ENCODE data around the gene PSG5.
"Not testable (repeated sequence)": the region's sequence is repeated elsewhere in the genome, so short reads cannot be mapped to it uniquely, and the experiment has no call there.

PSG5 gene

GRCh38 chr19:43201891-43202290, 15.6 kb upstream of the PSG5 start:
- H3K36me3 ChIP-seq, H4K20me1 ChIP-seq, H3K27ac ChIP-seq, H3K9me3 ChIP-seq, H3K4me1 ChIP-seq, H3K9ac ChIP-seq, H3K27me3 ChIP-seq, H3K4me2 ChIP-seq, H3K4me3 ChIP-seq: not testable (repeated sequence)

GRCh38 chr19:43201337-43201801, 15.0 kb upstream of the PSG5 start:
- not testable (repeated sequence) for H3K27me3 ChIP-seq, H3K9me3 ChIP-seq, H3K9ac ChIP-seq, H3K4me3 ChIP-seq, H3K4me2 ChIP-seq, H3K36me3 ChIP-seq, H4K20me1 ChIP-seq, H3K4me1 ChIP-seq, H3K27ac ChIP-seq

- H3K9me3 ChIP-seq, H3K4me1 ChIP-seq, H4K20me1 ChIP-seq, H3K9ac ChIP-seq, H3K27me3 ChIP-seq, H3K36me3 ChIP-seq, H3K27ac ChIP-seq, H3K4me3 ChIP-seq, H3K4me2 ChIP-seq: not testable (repeated sequence)
Observed at GRCh38 chr19:43198686-43199419, 12.5 kb upstream of the PSG5 start.

GRCh38 chr19:43197666-43198397, 11.5 kb upstream of the PSG5 start:
- not testable (repeated sequence) for H4K20me1 ChIP-seq, H3K27me3 ChIP-seq, H3K4me2 ChIP-seq, H3K36me3 ChIP-seq, H3K27ac ChIP-seq, H3K9me3 ChIP-seq, H3K9ac ChIP-seq, H3K4me1 ChIP-seq, H3K4me3 ChIP-seq

GRCh38 chr19:43194397-43194796, 8.1 kb upstream of the PSG5 start:
- not testable (repeated sequence) for H3K27ac ChIP-seq, H3K9me3 ChIP-seq, H3K4me2 ChIP-seq, H3K9ac ChIP-seq, H3K4me3 ChIP-seq, H3K4me1 ChIP-seq, H4K20me1 ChIP-seq, H3K27me3 ChIP-seq, H3K36me3 ChIP-seq

GRCh38 chr19:43192381-43193155, 6.2 kb upstream of the PSG5 start:
- not testable (repeated sequence) for H3K4me2 ChIP-seq, H3K36me3 ChIP-seq, H3K9me3 ChIP-seq, H3K27ac ChIP-seq, H4K20me1 ChIP-seq, H3K4me1 ChIP-seq, H3K4me3 ChIP-seq, H3K9ac ChIP-seq, H3K27me3 ChIP-seq

- H3K4me2 ChIP-seq, H3K27ac ChIP-seq, H4K20me1 ChIP-seq: not testable (repeated sequence)
Observed at GRCh38 chr19:43188092-43188491, 1.8 kb upstream of the PSG5 start.

GRCh38 chr19:43181869-43182771, 4.2 kb downstream of the PSG5 start:
- H3K4me2 ChIP-seq, H3K9ac ChIP-seq, H3K9me3 ChIP-seq, H3K4me1 ChIP-seq, H3K27ac ChIP-seq, H3K27me3 ChIP-seq, H4K20me1 ChIP-seq, H3K36me3 ChIP-seq, H3K4me3 ChIP-seq: not testable (repeated sequence)

More at GRCh38 chr19:43188092-43188491, 1.8 kb upstream of the PSG5 start:
- not testable (repeated sequence) for H3K27me3 ChIP-seq, H3K36me3 ChIP-seq, H3K9ac ChIP-seq, H3K9me3 ChIP-seq, H3K4me3 ChIP-seq, H3K4me1 ChIP-seq

- not testable (repeated sequence) for H4K20me1 ChIP-seq
Observed at GRCh38 chr19:43179569-43180147, 6.7 kb downstream of the PSG5 start.

GRCh38 chr19:43178577-43178976, 7.8 kb downstream of the PSG5 start:
- H3K4me2 ChIP-seq, H3K9ac ChIP-seq, H3K27me3 ChIP-seq, H3K36me3 ChIP-seq, H3K27ac ChIP-seq, H3K4me3 ChIP-seq, H4K20me1 ChIP-seq, H3K9me3 ChIP-seq, H3K4me1 ChIP-seq: not testable (repeated sequence)

More at GRCh38 chr19:43179569-43180147, 6.7 kb downstream of the PSG5 start:
- not testable (repeated sequence) for H3K27ac ChIP-seq, H3K4me1 ChIP-seq, H3K4me3 ChIP-seq, H3K9me3 ChIP-seq, H3K9ac ChIP-seq, H3K36me3 ChIP-seq, H3K4me2 ChIP-seq, H3K27me3 ChIP-seq

GRCh38 chr19:43165906-43166305, 20.4 kb downstream of the PSG5 start:
- H3K9me3 ChIP-seq, H3K4me3 ChIP-seq, H3K4me2 ChIP-seq, H3K27ac ChIP-seq, H3K4me1 ChIP-seq, H3K9ac ChIP-seq, H3K27me3 ChIP-seq, H4K20me1 ChIP-seq, H3K36me3 ChIP-seq: not testable (repeated sequence)

- H3K4me1 ChIP-seq, H3K4me2 ChIP-seq, H3K9me3 ChIP-seq, H3K27me3 ChIP-seq, H4K20me1 ChIP-seq, H3K4me3 ChIP-seq, H3K27ac ChIP-seq, H3K36me3 ChIP-seq, H3K9ac ChIP-seq: not testable (repeated sequence)
Observed at GRCh38 chr19:43163135-43163534, 23.2 kb downstream of the PSG5 start.

GRCh38 chr19:43162261-43162660, 24.1 kb downstream of the PSG5 start:
- H3K27me3 ChIP-seq, H3K9me3 ChIP-seq, H3K36me3 ChIP-seq, H4K20me1 ChIP-seq, H3K9ac ChIP-seq, H3K4me1 ChIP-seq, H3K4me2 ChIP-seq, H3K4me3 ChIP-seq, H3K27ac ChIP-seq: not testable (repeated sequence)
